ENCODE results near the gene RASA2.
"Not testable (repeated sequence)": the region's sequence is repeated elsewhere in the genome, so short reads cannot be mapped to it uniquely, and the experiment has no call there.

RASA2 gene

DNA sequence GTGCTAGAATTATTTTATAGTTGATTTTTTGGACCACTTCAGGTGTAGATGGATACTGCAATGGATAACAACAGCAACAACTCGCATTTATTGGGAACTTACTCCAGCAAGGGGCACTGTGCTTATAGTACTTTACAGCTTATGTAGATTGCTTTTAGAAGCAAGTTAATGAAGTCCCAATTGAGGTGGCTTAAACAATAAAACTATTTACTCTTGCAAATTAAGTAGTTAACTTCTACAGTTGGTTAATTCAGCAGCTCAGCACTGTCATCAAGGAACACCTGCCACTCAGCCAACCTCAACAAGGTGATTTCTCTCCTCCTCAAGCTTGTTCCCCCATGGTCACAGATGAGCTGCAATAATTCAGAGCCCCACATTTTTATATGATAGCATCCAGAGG lies 124.1 kb downstream of the RASA2 start:
- in situ Hi-C loops (cut with HindIII; ENCODE audit: low pct_ligation_motif_present, low sequenced_read_pairs) = no loop called here
- H3K4me3 ChIP-seq (ENCODE audit: low read depth, low read length) = no peak overlapping the region
- H3K27ac ChIP-seq = no peak overlapping the region
- no peaks in the 10 kb centered on the region for H3K27me3 ChIP-seq (replicated peaks)
- DNase-seq = no peak
- TF ChIP-seq, protein P1, sequence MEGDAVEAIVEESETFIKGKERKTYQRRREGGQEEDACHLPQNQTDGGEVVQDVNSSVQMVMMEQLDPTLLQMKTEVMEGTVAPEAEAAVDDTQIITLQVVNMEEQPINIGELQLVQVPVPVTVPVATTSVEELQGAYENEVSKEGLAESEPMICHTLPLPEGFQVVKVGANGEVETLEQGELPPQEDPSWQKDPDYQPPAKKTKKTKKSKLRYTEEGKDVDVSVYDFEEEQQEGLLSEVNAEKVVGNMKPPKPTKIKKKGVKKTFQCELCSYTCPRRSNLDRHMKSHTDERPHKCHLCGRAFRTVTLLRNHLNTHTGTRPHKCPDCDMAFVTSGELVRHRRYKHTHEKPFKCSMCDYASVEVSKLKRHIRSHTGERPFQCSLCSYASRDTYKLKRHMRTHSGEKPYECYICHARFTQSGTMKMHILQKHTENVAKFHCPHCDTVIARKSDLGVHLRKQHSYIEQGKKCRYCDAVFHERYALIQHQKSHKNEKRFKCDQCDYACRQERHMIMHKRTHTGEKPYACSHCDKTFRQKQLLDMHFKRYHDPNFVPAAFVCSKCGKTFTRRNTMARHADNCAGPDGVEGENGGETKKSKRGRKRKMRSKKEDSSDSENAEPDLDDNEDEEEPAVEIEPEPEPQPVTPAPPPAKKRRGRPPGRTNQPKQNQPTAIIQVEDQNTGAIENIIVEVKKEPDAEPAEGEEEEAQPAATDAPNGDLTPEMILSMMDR (IDR thresholded peaks at IDR 0.05; ENCODE audit: low read depth, low read length, missing control alignments) = no peak
- peaks cover 36% of the 10 kb centered on the region for H3K36me3 ChIP-seq (replicated peaks)

DNA sequence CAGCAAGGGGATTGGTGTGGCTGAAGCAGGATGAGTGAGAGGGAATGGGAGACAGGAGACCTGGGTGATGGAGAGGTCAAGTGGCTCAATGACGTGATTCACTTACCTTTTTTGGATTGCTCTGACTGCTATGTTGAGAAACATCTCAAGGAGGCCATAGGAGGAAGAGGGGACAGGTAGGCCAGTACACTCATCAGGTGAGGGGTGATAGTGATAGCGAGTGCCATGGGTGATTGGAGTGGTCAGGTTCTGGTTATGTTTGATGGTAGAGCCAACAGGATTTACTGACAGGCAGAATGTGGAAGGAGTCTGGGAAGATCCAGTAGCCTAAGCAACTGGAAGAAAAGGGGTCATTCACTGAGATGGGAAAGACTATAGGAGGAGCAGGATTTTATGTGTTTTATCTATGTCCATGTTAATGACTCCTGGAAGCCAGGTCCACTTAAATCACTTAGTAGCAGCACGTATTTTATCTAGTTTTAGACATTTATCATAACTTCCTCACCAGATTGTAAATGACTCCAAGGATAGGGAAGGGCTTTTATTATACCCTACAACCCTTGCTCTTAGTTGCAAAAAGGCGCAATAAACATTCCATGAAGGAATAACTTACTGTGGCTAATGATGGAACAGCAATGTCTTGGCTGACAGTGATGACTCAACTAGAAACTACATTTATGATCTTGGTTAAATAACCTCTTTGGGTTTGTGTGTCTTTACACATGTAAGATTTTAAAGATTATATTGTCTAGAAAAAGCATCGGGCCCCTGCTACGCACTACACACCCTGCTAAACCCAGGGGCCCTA lies 131.5 kb downstream of the RASA2 start:
- Histone ChIP-seq H3K4me3 (ENCODE audit: low read depth, low read length) (no peak overlapping the region), H3K27me3 (replicated peaks) (no peaks in the 10 kb centered on the region), H3K36me3 (replicated peaks) (peaks cover 7% of the 10 kb centered on the region), H3K27ac (no peak overlapping the region)
- TF ChIP-seq, protein P1 (IDR thresholded peaks at IDR 0.05; ENCODE audit: low read depth, low read length, missing control alignments) = no peak
- DNase-seq = no peak
- in situ Hi-C loops (cut with HindIII; ENCODE audit: low pct_ligation_motif_present, low sequenced_read_pairs) = no loop called here

DNA sequence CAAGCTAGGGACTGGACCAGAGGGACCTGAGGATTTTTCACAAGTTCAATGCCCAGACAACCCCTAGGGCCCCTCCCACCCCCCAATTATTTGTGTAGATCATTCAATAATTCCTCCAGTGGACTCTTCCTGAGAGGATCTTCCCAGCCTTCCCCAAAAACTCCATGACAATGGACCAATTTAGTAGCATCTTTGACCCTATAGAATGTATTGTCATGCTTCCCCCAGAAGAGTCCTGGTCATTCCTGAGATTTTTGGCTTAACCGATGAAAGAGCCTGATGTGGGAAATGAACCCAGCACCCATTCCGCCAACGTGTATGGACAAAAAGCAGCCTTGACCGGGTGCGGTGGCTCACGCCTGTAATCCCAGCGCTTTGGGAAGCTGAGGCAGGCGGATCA lies 132.1 kb downstream of the RASA2 start:
- no peak overlapping the region for H3K27ac ChIP-seq
- no peak for DNase-seq
- H3K4me3 ChIP-seq (ENCODE audit: low read depth, low read length) = no peak overlapping the region
- H3K36me3 ChIP-seq (replicated peaks) = peaks cover 7% of the 10 kb centered on the region
- H3K27me3 ChIP-seq (replicated peaks) = no peaks in the 10 kb centered on the region
- in situ Hi-C loops (cut with HindIII; ENCODE audit: low pct_ligation_motif_present, low sequenced_read_pairs) = no loop called here
- TF ChIP-seq, protein P1 (IDR thresholded peaks at IDR 0.05; ENCODE audit: low read depth, low read length, missing control alignments) = no peak

DNA sequence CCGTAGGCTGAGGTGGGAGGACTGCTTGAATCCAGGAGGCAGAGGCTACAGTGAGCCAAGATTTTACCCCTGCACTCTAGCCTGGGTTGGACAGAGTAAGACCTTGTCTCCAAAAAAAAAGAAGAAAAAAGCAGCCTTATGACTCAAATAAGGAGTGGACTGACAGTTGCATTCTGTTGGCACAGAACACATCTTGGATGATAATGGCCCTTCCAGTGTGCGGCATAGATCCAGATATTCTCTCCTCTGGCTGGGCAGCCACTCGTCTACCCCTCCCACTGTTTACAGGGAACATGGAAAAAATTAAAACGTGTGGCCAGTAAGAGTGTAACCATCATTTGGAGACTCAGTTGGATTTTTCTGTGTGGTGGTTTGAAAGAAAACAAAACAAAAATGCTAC lies 132.6 kb downstream of the RASA2 start:
- no peak overlapping the region for H3K4me3 ChIP-seq (ENCODE audit: low read depth, low read length)
- DNase-seq = no peak
- TF ChIP-seq, protein P1 (IDR thresholded peaks at IDR 0.05; ENCODE audit: low read depth, low read length, missing control alignments) = no peak
- H3K27ac ChIP-seq = no peak overlapping the region
- H3K27me3 ChIP-seq (replicated peaks) = no peaks in the 10 kb centered on the region
- H3K36me3 ChIP-seq (replicated peaks) = peaks cover 6% of the 10 kb centered on the region
- in situ Hi-C loops (cut with HindIII; ENCODE audit: low pct_ligation_motif_present, low sequenced_read_pairs) = no loop called here

DNA sequence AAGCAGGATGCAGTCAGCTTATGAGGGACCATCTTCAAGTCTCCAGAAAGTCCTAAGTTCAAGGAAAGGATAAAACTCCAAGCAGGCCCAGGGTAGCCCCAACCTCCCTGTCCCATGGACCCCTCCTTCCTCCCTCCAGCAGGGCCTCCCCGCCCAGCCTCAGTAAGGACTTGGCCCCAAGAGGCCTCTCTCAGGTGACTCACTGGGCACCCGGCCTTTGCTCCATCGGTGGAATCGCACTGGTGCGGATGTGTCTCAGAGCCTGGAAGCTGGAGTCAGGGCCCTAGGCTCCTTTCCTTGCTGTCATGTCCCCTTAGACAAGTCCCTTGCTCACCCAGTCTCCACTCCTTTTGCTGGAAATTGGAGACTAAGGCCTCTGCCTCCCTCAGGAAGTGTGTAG lies 136.9 kb downstream of the RASA2 start:
- no peaks in the 10 kb centered on the region for H3K27me3 ChIP-seq (replicated peaks)
- no peak for DNase-seq
- no peaks in the 10 kb centered on the region for H3K36me3 ChIP-seq (replicated peaks)
- TF ChIP-seq, protein P1 (IDR thresholded peaks at IDR 0.05; ENCODE audit: low read depth, low read length, missing control alignments) = no peak
- in situ Hi-C loops (cut with HindIII; ENCODE audit: low pct_ligation_motif_present, low sequenced_read_pairs) = no loop called here
- H3K27ac ChIP-seq = no peak overlapping the region
- no peak overlapping the region for H3K4me3 ChIP-seq (ENCODE audit: low read depth, low read length)

DNA sequence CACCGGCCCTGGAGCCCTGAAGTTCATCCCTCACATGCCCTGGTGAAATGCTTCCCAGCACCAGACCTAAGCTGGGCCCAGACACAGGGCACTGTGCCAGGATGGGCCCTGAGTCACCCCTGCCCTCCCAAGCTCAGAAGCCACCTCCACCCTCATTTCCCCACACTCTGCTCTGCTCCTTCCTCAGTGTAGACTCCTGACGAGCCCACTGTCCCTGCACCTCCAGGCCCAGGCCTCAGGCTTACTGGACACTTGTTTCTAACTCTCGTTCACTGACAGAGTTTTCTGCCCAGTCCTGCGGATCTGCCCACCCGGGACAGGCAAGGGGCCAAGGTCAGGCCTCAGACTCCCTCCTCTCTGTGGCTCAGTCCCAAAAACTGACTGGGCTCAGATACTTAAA lies 138.7 kb downstream of the RASA2 start:
- TF ChIP-seq, protein P1 (IDR thresholded peaks at IDR 0.05; ENCODE audit: low read depth, low read length, missing control alignments) = no peak
- Histone ChIP-seq H3K27me3 (replicated peaks) (no peaks in the 10 kb centered on the region), H3K4me3 (ENCODE audit: low read depth, low read length) (no peak overlapping the region), H3K27ac (no peak overlapping the region), H3K36me3 (replicated peaks) (no peaks in the 10 kb centered on the region)
- in situ Hi-C loops (cut with HindIII; ENCODE audit: low pct_ligation_motif_present, low sequenced_read_pairs) = no loop called here
- DNase-seq = no peak

DNA sequence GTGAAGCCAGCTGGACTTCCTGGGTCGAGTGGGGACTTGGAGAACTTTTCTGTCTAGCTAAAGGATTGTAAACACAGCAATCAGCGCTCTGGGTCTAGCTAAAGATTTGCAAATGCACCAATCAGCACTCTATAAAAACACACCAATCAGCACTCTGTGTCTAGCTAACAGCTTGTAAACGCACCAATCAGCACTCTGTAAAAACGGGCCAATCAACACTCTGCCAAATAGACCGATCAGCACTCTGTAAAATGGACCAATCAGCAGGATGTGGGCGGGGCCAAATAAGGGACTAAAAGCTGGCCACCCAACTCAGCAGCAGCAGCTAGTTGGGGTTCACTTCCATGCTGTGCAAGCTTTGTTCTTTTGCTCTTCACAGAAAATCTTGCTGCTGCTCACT lies 141.5 kb downstream of the RASA2 start:
- in situ Hi-C loops (cut with HindIII; ENCODE audit: low pct_ligation_motif_present, low sequenced_read_pairs); H3K27ac ChIP-seq; H3K36me3 ChIP-seq (replicated peaks); H3K4me3 ChIP-seq (ENCODE audit: low read depth, low read length); H3K27me3 ChIP-seq (replicated peaks); DNase-seq: not testable (repeated sequence)

DNA sequence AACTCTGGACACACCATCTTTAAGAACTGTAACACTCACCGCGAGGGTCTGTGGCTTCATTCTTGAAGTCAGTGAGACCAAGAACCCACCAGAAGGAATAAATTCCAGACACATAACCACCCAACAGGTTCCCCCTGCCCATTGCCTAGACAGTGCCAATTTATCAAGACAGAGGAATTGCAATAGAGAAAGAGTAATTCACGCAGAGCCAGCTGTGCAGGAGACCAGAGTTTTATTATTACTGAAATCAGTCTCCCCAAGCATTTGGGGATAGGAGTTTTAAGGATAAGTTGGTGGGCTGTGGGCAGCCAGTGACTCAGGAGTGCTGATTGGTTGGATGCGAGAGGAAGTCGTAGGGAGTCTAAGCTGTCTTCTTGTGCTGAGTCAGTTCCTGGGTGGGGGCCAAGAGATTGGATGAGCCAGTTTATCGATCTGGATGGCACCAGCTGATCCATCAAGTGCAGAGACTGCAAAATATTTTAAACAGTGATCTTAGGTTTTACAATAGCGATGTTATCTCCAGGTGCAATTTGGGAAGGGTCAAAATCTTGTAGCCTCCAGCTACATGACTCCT lies 142.1 kb downstream of the RASA2 start:
- H3K27ac ChIP-seq; H3K4me3 ChIP-seq (ENCODE audit: low read depth, low read length); H3K36me3 ChIP-seq (replicated peaks); in situ Hi-C loops (cut with HindIII; ENCODE audit: low pct_ligation_motif_present, low sequenced_read_pairs); DNase-seq; H3K27me3 ChIP-seq (replicated peaks): not testable (repeated sequence)
